IPS-NIHi11 (cell line): ENCODE measurements around the gene BHLHE41.

Experiments
- DNase-seq: peaks from one replicate; pipeline ENCODE4 v3.0.0; 2012; ENCODE audit warnings: mixed read lengths, low spot score

Gene BHLHE41

DNA sequence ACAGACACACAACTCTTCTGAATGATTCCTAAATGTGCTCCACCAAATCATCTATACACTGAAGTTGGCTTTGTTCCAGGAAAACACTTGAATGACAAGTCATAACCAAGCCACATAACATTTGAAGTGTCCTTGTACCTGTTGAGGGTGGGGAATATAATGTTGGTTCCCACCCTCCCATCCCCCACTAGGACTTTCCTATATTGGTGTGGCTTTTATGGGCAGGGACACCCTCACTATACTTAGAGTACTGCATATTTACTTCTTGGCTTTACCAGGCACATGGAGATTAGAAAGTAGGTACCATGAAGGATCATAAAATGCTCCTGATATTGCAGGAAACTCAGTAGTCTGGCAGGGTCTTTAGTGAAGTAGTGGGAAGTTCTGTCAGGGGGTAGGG lies 9.7 kb upstream of the BHLHE41 start:
- DNase-seq, result no peak

DNA sequence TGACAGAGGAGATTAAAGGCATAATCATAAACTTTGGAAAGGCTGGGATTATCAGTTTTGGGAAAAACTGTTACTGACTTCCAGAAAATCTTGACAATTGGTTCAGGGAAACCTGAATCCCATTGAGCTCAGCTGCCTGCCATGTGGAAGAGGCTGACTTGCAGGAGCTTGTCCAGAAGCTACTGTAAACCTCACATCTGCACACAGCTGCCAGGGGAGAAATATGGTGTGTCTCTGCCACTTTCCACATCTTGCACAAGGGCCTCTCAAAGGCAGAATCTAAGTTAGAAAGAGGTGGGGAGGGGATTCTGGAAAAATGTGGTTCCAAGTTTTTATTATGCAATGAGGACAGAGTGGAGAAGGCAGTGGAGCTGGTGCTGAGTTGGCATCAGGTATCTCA lies 8.7 kb upstream of the BHLHE41 start:
- no peak for DNase-seq

DNA sequence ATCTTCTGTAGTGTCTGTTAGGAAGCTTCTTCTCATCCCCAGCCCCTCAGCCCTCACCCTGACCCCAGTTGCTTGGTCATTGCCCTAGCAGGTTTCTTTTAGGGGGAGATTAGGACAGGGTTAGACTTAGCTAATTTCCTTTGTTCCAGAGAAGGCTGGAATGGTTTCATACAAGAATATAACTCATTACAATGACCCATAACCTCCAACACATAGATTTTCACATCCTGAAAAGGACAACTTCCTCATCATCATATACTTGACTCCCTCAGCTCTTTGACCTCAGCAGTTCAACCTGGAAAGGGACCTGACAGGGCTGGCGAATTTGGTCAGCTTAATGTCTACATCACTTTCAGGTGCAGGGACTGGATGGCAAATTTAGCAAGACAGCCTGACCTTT lies 8.0 kb upstream of the BHLHE41 start:
- DNase-seq, result no peak

DNA sequence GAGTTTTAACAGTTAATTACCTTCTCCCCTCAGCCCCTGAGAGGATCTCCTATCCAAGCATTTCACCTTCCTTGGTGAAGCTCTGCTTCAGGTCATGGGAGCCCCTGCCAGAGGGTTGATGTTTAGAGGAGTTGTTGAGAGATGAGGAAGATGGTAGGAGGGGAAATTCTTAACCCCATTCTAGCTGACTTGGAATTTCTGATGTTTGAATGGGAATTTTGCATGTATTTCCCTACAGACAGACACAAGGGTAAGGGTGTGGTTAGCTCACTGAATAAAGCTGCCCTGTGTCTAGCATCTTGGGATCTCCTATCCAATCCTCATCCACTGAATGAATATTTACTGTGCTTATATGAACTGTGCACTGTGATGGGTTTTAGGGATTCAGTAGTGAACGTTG lies 7.1 kb upstream of the BHLHE41 start:
- DNase-seq, result no peak

DNA sequence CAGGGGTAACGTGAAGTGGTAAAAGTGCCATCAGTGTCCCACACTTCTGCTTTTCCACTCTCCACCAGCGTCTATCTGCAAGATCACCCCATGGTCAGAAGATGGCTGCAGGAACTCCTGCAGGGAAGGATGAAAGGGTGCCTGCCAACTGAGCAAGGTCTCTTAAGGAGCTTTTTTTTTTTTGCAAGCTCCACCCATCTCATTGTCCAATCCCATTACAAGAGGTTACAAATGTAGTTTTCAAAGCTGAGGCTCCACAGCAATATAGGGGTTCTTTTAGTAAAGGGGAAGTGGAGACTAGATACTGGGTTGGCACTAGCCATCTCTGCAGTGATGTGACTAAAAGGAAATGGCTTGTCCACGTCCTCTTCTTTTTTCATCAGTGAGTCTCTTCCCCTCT lies 5.9 kb upstream of the BHLHE41 start:
- no peak for DNase-seq

DNA sequence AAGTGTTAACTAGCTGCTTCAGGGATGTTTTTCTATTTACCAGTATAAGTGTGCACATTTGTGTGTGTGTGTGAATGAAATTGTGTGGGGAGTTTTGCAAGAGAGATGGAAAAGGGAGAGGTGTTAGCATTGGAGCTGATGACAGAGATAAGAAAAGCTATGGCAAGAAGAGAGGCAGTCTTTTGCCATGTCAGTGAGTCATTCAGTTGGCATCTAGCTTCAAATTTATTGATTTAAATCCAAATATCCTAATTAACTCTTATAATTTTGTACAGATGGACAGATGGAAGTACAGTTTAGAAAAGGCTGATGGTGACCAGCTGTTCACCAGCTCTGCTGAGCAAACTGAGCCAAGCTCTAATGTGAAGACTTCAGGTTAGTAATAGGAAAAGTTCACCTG lies 3.3 kb upstream of the BHLHE41 start:
- no peak for DNase-seq

DNA sequence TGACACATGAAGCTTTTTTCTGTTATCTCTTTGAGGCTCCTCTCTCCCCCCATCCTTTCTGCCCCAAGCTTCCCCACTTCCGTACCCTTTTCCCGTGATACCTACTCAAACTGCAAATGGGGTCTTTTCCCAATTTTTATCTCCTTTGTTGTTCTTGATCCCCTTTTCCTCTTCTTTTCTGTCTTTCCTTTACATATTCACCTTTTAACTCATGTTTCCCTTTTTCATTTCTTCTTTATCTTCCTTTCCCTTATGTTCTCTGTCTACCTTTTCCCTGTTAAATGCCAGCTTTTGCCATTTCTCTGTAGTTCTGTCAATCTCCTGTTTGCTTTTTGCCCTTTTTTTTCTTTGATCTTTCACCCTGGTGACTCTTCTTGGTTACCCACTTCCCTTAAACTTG lies 2.6 kb upstream of the BHLHE41 start:
- no peak for DNase-seq

DNA sequence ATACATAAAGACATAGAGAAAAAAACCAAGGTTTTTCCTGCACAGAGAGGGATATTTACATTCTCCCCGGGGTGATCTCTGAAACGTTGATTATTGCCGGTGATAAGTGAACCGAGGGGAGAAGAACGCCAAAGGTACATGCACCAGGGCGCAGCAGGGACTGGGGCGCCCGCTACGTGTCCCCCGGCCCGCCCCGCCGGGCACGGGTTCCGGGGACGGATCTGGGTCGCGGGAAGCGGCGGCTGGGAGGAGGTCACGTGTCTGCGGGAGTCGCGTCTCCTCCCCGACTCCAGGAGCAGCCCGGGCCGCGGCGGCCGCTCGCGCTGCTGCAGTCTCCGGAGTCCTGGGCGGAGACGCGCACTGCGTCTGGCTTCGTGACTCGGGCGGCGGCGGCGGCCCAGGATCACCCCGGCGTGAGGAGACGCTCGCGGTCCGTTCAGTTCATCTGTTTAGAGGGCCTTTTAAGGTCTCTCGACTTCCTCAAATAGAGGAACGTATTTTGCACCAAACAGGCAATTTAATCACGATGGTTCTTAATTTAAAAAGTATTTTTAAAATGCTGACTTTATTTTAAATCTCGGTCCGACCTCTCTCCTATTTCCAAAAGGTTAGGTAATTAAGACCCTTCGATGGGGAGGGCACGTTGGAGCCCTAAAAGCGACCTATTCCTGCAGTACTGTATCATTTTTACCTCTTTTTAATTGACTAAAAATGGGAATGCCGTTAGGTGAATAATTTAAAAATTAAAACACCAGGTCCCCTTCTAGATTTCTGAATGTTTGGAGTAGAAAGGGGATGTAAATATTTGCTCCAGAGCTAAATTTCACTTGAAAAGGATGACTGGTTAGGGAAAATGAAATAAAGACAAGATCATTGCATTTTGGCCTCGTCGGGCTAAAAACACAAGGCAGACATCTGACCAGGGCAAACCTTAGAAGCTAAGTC lies 1.8 kb upstream of the BHLHE41 start:
- peak; percentile 87 for DNase-seq

DNA sequence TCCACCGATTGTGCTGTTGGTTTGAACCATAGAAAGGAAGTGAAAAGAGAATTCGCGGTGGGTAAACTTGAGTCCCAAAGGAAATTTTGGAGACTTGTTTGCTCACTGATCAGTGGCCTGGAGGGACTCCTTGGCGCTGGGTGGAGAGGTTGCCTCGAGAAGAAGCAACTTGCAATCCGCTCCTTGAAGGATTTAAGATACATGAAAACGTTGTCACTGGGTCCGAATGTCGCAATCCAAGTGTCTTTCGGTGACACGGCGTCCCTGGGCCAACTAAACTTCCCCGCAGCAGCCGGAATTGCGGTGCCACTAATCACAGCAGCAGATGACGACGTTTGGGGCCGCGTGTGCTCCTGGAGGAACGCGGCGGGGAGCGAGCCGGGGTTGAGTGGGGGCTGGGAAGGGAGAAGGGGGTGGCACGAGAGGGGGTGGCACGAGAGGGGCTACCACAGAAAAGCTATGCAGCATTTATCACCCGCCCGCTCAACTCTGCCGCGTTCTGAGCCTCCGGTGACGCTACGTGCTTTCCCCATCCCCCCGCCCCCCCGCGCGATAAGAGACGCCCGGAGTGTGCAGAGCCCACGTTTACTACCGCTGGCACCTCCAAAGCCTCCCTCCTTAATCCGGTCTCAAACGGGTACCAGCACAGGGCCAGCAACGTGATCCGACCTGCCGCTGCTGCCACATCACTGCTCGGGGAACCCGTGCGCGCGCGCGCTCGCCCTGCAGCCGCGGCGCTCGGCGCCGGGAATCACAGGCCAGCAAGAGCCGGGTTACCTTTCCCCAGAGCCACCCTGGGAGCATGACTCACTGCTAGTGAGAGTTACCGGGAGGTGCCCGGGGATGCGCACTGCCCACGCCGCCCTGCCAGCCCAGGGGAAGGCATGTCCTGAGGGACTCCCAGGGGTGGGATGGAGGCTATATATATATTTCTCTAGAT lies 833 bp upstream of the BHLHE41 start:
- DNase-seq, result peak; percentile 81

DNA sequence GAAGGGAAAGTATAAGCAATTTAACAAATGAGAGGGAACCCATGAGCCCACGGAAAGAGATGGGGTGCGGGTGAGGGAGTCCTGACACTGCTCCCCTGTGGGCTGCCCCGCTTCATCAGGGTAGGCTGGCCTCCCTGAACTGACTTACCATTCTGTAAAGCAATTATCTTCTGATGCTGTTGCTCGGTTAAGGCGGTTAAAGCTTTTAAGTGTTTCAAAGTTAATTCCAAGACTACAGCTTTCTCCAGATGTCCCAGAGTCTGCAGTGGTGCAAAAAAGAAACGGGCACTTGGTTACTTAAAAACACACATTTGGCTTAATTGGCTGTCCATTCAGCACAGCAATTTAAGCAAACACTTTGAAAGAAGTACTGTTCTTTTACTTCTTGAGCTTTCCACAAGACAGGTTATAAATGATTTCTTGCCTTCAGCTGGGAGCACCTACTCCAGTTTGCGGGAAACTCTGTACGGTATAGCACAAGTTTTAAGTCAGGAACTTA lies 1.3 kb downstream of the BHLHE41 start:
- DNase-seq, result no peak

DNA sequence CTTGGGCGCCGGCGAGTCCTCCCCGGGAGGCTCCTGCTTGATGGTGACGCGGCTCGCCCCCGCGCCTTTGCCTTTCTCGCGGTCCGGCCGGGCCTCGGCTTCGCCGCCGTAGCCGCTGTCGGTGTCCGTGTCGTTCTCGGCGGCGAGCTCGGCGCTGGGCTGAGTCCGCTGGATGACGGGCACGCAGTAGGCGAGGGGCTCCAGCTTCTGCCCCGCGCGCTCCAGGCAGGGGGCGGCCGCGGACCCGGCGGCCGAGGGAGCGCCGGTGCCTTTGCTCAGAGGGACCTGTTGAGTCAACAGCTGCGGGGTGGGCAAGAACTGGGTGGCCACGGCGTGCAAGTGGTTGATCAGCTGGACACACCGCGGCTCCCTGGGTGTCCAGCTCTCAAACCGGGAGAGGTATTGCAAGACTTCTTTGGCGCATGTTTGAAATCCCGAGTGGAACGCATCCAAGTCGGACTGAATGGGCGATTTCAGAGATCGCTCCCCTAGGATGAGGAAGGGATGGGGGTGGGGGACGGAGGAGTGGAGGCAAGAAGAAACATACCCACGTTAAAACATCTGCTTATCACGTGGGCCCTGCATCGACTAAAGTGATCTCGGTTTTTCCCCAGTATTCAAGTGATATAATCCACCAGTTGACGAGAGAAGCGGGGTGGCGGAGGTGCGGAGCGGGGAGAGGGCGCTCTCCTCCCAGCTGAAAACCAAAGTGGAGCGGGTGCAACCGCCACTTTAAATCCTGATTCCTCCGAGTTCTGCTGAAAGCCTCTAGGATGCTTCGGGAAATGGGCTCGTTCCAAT lies 2.0 kb downstream of the BHLHE41 start:
- DNase-seq, result no peak

DNA sequence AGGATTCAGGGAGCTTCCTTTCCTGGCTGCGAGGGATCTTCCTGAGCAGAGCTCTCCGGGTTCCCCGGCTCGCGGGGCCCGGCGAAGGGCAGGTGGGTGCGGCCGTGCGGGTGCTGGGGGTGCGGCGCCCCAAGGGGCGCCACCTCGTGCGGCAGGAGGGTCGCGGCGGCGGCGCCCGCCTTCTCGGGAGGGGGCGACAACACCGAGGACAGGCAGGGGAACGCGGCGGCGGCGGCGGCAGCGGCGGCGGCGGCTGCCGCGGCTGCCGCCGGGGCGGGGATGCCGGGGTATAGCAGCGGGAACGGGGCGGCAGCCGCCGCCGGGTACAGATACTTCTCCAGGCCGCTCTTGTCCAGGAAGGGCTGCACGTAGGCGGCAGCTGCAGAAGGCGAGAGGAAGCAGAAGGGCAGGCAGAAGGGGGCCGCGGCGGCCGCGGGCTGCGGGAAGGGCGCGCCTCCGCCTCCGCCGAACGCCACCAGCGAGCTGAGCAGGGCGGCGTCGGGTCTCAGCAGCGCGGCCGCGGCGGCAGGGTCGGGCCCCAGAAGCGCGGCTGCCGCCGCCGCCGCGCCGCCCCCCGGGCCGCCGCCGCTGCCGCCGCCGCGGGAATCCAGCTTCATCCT lies 2.7 kb downstream of the BHLHE41 start:
- DNase-seq, result peak; percentile 39

DNA sequence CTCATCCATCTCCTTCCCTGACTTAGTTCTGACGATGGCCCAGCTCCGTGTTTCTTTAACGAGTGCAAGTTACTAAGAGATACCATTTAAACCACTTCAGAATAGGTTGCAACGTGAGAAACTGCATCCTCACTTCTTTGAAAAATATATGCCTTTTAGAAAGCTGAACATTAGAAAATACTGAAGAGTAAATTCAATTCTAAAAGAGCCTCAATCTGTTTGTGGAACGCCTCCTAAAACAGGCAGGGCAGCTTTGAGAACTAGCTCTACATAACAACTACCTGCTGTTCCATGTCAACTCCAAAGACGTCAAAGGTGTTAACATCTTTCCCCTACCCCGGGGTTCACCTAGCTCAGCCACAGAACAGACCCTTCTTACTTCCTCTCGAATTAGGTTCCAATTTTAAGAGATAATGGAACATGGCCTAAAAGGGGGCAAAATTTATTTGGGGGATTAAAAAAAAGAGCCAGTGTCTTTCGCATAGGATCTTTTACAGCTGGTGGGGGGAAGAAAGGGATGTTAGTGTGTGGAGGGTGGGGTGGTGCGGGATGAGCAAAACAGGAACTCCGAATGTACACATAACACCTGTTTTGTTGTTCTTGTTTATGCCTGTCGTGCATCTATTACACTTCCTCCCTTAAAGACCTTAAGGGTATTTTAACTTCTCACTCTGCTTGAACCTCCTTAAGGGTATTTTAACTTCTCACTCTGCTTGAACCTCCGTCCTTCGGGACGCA lies 3.3 kb downstream of the BHLHE41 start:
- DNase-seq, result no peak

DNA sequence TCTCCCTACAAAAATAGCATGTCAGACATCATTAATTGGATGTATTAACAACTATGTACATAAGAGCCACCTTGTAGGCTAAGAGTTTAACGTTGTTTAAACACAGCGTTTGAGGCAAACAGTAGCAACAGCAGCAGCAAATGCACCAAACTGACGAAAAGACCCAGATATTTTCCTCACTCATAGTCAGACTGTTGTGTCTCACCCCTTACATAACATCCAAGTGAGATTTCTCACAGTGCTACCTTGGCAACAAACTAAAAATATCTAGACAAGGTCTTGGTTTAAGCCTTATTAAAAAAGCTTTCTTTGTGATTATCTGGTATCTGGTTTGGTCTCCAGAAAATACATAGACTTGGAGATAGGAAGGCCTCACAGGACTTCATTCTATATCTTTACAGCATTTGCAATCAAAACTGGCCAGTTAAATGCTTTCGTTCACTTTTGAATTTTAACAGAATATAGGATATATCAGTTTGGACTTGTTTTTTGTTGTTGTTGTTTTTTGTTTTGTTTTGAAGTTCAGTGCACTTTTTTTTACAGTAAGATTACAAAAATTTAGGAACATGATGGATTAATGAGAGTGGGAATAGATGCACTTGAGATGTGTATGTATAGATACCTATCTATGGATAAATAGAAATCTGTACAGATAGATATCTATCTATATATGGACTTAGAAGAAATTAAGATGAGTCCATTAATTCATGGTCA lies 4.1 kb downstream of the BHLHE41 start:
- DNase-seq, result no peak

DNA sequence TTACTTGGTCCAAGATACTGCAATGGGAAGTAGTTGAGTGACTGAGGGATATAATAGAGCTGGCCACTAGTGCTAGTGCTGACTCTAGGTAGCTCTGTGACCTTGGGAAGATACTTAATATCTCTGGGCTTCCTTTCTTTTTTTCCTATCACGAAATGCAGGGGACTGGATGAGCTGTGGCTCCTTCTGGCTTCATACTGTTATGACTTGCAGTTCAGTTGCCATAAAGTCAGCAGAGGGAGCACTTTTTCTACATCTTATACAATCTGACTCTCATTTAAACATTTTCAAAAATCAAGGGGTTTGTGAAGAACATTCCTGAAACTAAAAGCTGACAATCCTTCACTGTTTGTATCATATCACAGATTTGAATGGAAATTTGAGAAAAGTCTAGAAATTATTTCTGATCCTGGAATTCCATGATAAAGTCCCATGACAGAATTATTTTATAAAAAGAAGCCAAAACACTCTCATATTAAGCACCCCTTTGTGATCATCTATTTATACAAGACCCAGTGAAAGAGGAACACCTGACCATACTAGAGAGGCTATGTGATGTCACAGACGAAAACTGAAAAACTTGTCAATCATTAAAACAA lies 5.3 kb downstream of the BHLHE41 start:
- DNase-seq, result no peak

DNA sequence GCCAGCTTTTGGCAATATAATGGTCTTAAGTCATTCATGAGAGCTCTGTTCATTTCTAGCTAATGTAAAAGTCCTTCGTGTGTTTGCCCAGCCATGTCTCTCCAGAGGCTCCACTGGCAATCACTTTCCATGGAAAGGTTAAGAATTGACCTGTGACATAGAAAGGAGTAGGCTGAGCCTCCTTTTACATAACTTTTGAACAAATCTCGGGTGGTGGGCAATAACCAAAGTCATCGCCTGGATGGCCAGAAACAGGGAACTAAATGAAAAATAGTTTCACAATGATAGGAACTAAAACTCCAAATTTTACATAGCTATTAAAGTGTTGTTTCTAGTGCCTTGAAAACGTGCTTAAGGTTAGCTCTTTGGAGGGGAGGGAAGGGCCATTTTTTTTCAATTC lies 6.5 kb downstream of the BHLHE41 start:
- DNase-seq, result no peak

DNA sequence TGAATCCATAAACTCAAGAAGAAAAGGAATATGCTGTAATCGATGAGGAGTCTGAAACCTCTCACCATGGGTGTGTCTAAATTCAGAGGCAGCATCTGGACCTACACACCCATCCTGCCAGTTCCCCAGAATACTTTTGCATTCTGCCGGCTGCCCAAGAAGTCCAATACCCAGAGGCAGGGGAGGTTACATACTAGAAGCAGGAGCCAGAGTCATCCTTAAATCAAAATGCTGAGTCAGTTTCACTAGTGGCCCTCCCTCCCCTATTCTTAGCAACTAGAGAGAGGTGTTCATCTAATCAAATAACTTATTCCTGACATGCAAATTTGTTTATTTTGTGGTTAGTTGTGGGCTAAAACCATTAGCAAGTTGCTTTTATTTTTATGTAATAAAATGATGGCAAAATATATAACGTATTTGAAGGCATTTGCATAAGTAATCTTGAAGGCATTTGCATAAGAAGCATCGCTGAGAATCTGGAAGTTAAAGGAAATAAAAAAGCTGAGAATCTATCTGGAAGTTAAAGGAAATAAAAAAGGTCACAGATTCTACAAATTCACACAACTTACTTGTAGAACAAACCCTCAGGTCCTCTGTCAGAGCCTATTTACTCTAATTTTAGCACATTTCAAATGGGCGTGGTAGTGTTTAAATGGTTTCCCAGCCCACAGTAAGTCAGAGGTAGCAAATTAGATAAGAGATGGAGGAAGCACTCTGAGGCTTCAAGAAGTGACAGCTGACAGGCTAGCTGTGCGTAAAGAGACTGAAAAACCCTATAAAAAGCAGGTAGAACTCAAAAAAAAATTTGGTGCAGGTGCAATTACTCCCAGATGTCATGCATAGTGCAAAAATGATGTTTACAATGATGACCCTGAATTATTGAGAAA lies 7.8 kb downstream of the BHLHE41 start:
- no peak for DNase-seq

DNA sequence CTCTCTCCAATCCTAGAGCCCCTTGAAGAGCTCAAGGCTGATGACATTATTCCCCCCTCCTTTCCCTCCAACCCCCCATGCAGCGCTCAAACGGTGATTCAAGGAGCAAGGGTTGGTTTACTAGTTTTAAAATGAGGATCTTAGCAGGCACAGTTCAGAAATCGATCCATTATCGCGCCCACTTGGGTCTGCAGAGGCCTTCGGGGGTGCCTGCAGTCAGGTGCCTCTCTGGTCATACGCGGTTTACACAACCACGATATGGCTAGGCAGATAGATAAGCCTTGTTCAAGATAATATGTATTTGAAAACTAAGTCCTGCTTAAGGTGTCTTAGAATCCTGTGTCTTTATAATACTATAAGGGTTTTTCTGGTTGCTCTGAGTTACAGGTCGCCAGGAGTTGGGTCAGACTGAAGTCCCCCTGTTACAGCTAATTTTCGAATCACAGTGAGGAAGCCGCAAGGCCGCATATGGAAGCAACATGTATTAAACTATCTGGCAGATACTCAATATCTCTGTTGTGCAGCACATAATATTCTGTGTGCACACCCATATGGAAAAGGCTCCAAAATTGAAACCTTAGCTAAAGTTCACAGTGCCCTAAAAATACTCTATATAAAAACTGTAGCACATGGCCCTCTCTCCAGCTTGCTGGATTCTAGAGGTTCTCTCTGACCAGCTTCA lies 10.0 kb downstream of the BHLHE41 start:
- DNase-seq, result no peak
